ENCODE data around the gene TRMT112.

The TRMT112 gene

GRCh38 chr11:64323373-64323772, 6.0 kb upstream of the TRMT112 start:
- no peak overlapping the region for H3K4me3 ChIP-seq (ENCODE audit: low read length)
- no peaks in the 10 kb centered on the region for H4K20me1 ChIP-seq (ENCODE audit: insufficient read depth, low read length)
- H3K9me2 ChIP-seq (replicated peaks; ENCODE audit: insufficient read depth, low read length) = no peaks in the 10 kb centered on the region
- no peak overlapping the region for H3K27ac ChIP-seq (ENCODE audit: low read length)
- peaks cover 6% of the 10 kb centered on the region for H3K4me1 ChIP-seq (ENCODE audit: low read length)
- no peak overlapping the region for H2AFZ ChIP-seq (ENCODE audit: low read length)
- TF ChIP-seq CTCF (IDR thresholded peaks at IDR 0.05; ENCODE audit: low read length) (no peak), EZH2 (optimal IDR thresholded peaks at IDR 0.05; ENCODE audit: low read depth, low read length) (no peak), EZH2phosphoT487 (IDR thresholded peaks at IDR 0.05; ENCODE audit: low read length) (no peak)
- H3K36me3 ChIP-seq (replicated peaks; ENCODE audit: insufficient read depth, low read length) = no peaks in the 10 kb centered on the region
- DNase-seq = no peak
- H3F3A ChIP-seq (ENCODE audit: insufficient read depth, low read length) = peaks cover 7% of the 10 kb centered on the region
- H3K9me3 ChIP-seq (replicated peaks; ENCODE audit: insufficient read depth, low read length) = no peaks in the 10 kb centered on the region
- no peak overlapping the region for H3K9ac ChIP-seq (ENCODE audit: low read length)
- peaks cover 9% of the 10 kb centered on the region; the same call in 1 of the 2 replicates for H3K79me2 ChIP-seq (ENCODE audit: low read length)
- H3K4me2 ChIP-seq (ENCODE audit: low read depth, low read length) = no peak overlapping the region
- 0 out of 2 replicates have a peak, but pooled peaks cover 3% of the 10 kb centered on the region for H3K27me3 ChIP-seq (replicated peaks; ENCODE audit: insufficient read depth, low read length)

GRCh38 chr11:64322925-64323260, 5.5 kb upstream of the TRMT112 start:
- 0 out of 2 replicates have a peak, but pooled peaks cover 3% of the 10 kb centered on the region for H3K27me3 ChIP-seq (replicated peaks; ENCODE audit: insufficient read depth, low read length)
- H3K4me2 ChIP-seq (ENCODE audit: low read depth, low read length) = no peak overlapping the region
- H3K79me2 ChIP-seq (ENCODE audit: low read length) = peaks cover 9% of the 10 kb centered on the region; the same call in 1 of the 2 replicates
- H2AFZ ChIP-seq (ENCODE audit: low read length) = no peak overlapping the region
- H3K9ac ChIP-seq (ENCODE audit: low read length) = no peak overlapping the region
- H3K4me1 ChIP-seq (ENCODE audit: low read length) = peaks cover 6% of the 10 kb centered on the region
- H3F3A ChIP-seq (ENCODE audit: insufficient read depth, low read length) = peaks cover 11% of the 10 kb centered on the region
- no peaks in the 10 kb centered on the region for H3K9me3 ChIP-seq (replicated peaks; ENCODE audit: insufficient read depth, low read length)
- no peak overlapping the region for H3K27ac ChIP-seq (ENCODE audit: low read length)
- no peak for DNase-seq
- H3K36me3 ChIP-seq (replicated peaks; ENCODE audit: insufficient read depth, low read length) = no peaks in the 10 kb centered on the region
- H4K20me1 ChIP-seq (ENCODE audit: insufficient read depth, low read length) = no peaks in the 10 kb centered on the region
- TF ChIP-seq EZH2phosphoT487 (IDR thresholded peaks at IDR 0.05; ENCODE audit: low read length) = no peak
- no peak for TF ChIP-seq EZH2 (optimal IDR thresholded peaks at IDR 0.05; ENCODE audit: low read depth, low read length)
- TF ChIP-seq CTCF (IDR thresholded peaks at IDR 0.05; ENCODE audit: low read length) = no peak
- H3K4me3 ChIP-seq (ENCODE audit: low read length) = no peak overlapping the region
- no peaks in the 10 kb centered on the region for H3K9me2 ChIP-seq (replicated peaks; ENCODE audit: insufficient read depth, low read length)

- H3F3A ChIP-seq (ENCODE audit: insufficient read depth, low read length) = peaks cover 22% of the 10 kb centered on the region
- H3K9me3 ChIP-seq (replicated peaks; ENCODE audit: insufficient read depth, low read length) = no peaks in the 10 kb centered on the region
- H3K4me1 ChIP-seq (ENCODE audit: low read length) = peaks cover 6% of the 10 kb centered on the region
- no peak overlapping the region for H3K9ac ChIP-seq (ENCODE audit: low read length)
- no peak overlapping the region for H3K4me3 ChIP-seq (ENCODE audit: low read length)
- no peaks in the 10 kb centered on the region for H4K20me1 ChIP-seq (ENCODE audit: insufficient read depth, low read length)
- H3K36me3 ChIP-seq (replicated peaks; ENCODE audit: insufficient read depth, low read length) = no peaks in the 10 kb centered on the region
- DNase-seq = no peak
- peaks cover 12% of the 10 kb centered on the region for H3K79me2 ChIP-seq (ENCODE audit: low read length)
- H3K4me2 ChIP-seq (ENCODE audit: low read depth, low read length) = no peak overlapping the region
- no peak overlapping the region for H3K27ac ChIP-seq (ENCODE audit: low read length)
- H3K27me3 ChIP-seq (replicated peaks; ENCODE audit: insufficient read depth, low read length) = no peaks in the 10 kb centered on the region
- H3K9me2 ChIP-seq (replicated peaks; ENCODE audit: insufficient read depth, low read length) = no peaks in the 10 kb centered on the region
- H2AFZ ChIP-seq (ENCODE audit: low read length) = no peak overlapping the region
- TF ChIP-seq CTCF (IDR thresholded peaks at IDR 0.05; ENCODE audit: low read length) = no peak
- TF ChIP-seq EZH2phosphoT487 (IDR thresholded peaks at IDR 0.05; ENCODE audit: low read length) = no peak
- no peak for TF ChIP-seq EZH2 (optimal IDR thresholded peaks at IDR 0.05; ENCODE audit: low read depth, low read length)
These were observed 4.2 kb upstream of the TRMT112 start for GRCh38 chr11:64321533-64321932.
